Measurements from ENCODE around the gene LYPD1. TPM values are rescaled to one million over a fixed set of nuclear protein-coding genes. Genes with fewer than 3 reads are reported as not detected.

LYPD1 gene
- total RNA-seq, 1 donor from 2014 or later, result 53.2 TPM

DNA sequence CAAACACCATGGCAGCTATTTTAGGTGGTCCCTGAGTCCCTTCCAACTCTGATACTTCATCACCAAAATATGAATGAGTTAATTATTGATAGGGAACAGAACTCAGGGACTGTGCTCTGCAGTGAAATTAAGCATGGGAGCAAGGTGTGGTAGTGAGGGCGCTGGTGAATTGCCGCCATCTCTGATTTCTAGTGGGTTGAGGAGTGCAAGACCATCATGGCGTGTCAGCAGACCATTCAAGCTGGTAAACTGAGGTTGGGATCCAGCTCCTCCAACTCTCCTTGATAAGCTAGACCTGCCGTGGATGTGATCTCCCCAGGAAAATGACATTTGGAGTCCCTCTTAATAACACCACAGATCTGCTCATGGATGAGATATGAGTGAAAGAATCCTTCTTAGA lies 70.4 kb downstream of the LYPD1 start:
- no peaks in the 10 kb centered on the region for H3K27me3 ChIP-seq (ENCODE audit: control insufficient read depth, insufficient read depth, low read length)
- H3K4me3 ChIP-seq (ENCODE audit: low read depth, low read length), result no peak overlapping the region
- no peaks in the 10 kb centered on the region for H3K36me3 ChIP-seq (ENCODE audit: control insufficient read depth, insufficient read depth, low read length)
- no peak for DNase-seq (ENCODE audit: low read depth)
- TF ChIP-seq, protein P1, sequence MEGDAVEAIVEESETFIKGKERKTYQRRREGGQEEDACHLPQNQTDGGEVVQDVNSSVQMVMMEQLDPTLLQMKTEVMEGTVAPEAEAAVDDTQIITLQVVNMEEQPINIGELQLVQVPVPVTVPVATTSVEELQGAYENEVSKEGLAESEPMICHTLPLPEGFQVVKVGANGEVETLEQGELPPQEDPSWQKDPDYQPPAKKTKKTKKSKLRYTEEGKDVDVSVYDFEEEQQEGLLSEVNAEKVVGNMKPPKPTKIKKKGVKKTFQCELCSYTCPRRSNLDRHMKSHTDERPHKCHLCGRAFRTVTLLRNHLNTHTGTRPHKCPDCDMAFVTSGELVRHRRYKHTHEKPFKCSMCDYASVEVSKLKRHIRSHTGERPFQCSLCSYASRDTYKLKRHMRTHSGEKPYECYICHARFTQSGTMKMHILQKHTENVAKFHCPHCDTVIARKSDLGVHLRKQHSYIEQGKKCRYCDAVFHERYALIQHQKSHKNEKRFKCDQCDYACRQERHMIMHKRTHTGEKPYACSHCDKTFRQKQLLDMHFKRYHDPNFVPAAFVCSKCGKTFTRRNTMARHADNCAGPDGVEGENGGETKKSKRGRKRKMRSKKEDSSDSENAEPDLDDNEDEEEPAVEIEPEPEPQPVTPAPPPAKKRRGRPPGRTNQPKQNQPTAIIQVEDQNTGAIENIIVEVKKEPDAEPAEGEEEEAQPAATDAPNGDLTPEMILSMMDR (IDR thresholded peaks at IDR 0.05; ENCODE audit: insufficient read depth, low read length, poor library complexity, severe bottlenecking), result no peak

DNA sequence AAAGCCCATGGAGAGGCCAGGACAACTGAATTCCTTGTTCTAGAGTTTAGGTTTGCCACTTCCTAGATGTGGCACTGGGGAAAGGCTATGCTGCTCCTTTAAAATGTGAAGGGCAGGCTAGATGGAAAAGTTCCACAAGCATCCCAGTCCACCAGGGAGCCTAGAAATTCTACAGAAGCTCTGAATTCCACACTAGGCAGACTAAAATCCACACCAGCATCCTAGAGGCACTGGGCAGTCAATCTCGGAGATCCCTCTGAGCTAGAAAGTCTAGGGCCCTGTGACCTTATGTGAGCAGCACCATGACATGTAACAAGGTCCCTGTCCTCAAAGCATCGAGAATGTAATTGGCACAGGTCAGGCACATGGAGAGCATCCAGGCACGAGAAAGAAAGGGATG lies 71.5 kb downstream of the LYPD1 start:
- Histone ChIP-seq H3K27me3 (ENCODE audit: control insufficient read depth, insufficient read depth, low read length) (no peaks in the 10 kb centered on the region), H3K4me3 (ENCODE audit: low read depth, low read length) (no peak overlapping the region), H3K36me3 (ENCODE audit: control insufficient read depth, insufficient read depth, low read length) (no peaks in the 10 kb centered on the region)
- no peak for DNase-seq (ENCODE audit: low read depth)
- TF ChIP-seq, protein P1 (IDR thresholded peaks at IDR 0.05; ENCODE audit: insufficient read depth, low read length, poor library complexity, severe bottlenecking), result no peak

DNA sequence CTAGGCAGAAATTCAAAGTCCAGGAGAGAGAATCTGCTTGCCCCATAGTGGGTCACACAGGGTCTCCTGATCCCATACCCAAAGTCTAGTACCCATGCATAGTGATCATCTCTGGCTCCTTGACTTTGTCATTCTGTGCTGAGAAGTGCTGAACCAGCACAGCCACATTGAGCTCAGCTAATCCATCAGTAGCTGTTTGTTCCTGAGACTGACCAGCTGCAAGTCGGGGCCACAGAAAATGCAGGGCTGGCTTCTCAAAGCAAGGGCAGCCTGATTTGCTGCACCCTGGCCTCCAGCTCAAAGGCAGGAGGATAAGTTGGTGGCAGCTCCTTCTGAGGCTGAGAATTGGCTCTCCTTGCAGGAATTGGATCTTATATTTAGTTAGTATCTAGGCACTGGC lies 72.2 kb downstream of the LYPD1 start:
- H3K36me3 ChIP-seq (ENCODE audit: control insufficient read depth, insufficient read depth, low read length), result no peaks in the 10 kb centered on the region
- no peaks in the 10 kb centered on the region for H3K27me3 ChIP-seq (ENCODE audit: control insufficient read depth, insufficient read depth, low read length)
- TF ChIP-seq, protein P1 (IDR thresholded peaks at IDR 0.05; ENCODE audit: insufficient read depth, low read length, poor library complexity, severe bottlenecking), result no peak
- H3K4me3 ChIP-seq (ENCODE audit: low read depth, low read length), result no peak overlapping the region
- no peak for DNase-seq (ENCODE audit: low read depth)

DNA sequence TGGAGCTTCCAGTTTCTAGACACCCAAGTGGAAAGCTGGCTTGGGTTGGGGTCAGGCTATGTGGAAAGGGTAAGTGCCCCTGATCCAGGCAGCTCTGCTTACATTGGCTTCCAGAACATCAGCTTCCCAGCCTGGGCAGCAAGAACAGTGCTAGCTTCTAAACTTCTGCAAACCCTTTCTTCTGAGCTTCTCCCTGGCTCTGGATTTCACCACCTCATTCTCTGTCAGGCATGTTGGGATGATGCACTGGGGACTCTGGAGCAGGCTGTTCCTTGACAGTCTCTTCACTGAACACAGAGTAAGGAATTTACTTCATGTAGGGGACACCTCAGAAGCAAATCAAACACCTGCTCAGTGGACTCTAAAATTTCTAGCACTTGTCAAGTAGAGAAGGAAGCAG lies 72.8 kb downstream of the LYPD1 start:
- no peaks in the 10 kb centered on the region for H3K27me3 ChIP-seq (ENCODE audit: control insufficient read depth, insufficient read depth, low read length)
- no peak overlapping the region for H3K4me3 ChIP-seq (ENCODE audit: low read depth, low read length)
- no peaks in the 10 kb centered on the region for H3K36me3 ChIP-seq (ENCODE audit: control insufficient read depth, insufficient read depth, low read length)
- no peak for DNase-seq (ENCODE audit: low read depth)
- TF ChIP-seq, protein P1 (IDR thresholded peaks at IDR 0.05; ENCODE audit: insufficient read depth, low read length, poor library complexity, severe bottlenecking), result no peak

DNA sequence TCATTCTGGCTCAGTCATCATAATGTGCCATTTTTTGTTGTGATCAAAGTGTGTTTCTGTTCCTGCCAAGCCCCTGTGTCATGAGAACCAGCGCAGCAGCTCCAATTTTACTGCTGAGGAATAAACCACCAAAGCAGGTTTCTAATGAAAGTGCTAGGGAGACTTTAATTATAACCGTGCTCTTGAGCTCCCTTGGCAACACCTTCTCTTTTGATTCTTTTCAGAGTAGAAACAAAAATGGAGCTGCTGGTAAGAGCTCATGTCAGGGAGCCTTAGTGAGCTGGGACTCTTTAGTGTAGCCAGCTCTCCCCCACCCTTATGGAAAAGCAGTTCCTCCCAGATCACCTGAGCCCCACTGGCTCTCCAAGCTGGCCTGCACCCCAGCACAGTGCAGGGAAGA lies 74.3 kb downstream of the LYPD1 start:
- no peak for DNase-seq (ENCODE audit: low read depth)
- TF ChIP-seq, protein P1 (IDR thresholded peaks at IDR 0.05; ENCODE audit: insufficient read depth, low read length, poor library complexity, severe bottlenecking), result no peak
- Histone ChIP-seq H3K36me3 (ENCODE audit: control insufficient read depth, insufficient read depth, low read length) (no peaks in the 10 kb centered on the region), H3K27me3 (ENCODE audit: control insufficient read depth, insufficient read depth, low read length) (no peaks in the 10 kb centered on the region), H3K4me3 (ENCODE audit: low read depth, low read length) (no peak overlapping the region)

DNA sequence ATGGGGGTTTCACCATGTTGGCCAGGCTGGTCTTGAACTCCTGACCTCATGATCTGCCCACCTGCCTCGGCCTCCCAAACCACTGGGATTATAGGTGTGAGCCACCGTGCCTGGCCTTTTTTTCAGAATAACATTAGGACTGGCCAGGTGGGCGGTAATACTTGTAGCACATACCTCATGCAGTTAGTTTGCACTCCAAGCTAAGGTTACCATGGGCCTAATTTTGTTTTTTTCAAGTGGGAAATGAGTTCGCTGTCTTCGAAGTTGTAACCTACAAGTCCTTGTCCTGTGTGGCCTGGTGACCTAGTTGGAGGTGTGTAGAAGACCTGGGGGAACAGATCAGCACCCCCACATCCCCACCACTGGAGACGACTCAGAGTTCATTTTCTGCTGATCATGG lies 74.8 kb downstream of the LYPD1 start:
- no peaks in the 10 kb centered on the region for H3K36me3 ChIP-seq (ENCODE audit: control insufficient read depth, insufficient read depth, low read length)
- DNase-seq (ENCODE audit: low read depth), result no peak
- TF ChIP-seq, protein P1 (IDR thresholded peaks at IDR 0.05; ENCODE audit: insufficient read depth, low read length, poor library complexity, severe bottlenecking), result no peak
- no peaks in the 10 kb centered on the region for H3K27me3 ChIP-seq (ENCODE audit: control insufficient read depth, insufficient read depth, low read length)
- no peak overlapping the region for H3K4me3 ChIP-seq (ENCODE audit: low read depth, low read length)

All from kidney epithelial cell (primary cell).